IMR-90 (cell line): ENCODE data around the gene IQSEC1. TPM values are rescaled to one million over a fixed set of nuclear protein-coding genes. Genes with fewer than 3 reads are reported as not detected.

ENCODE experiments used
- ATAC-seq: fragments of 200-7000 bp; cut with Tn5 transposase; 2 replicates; pipeline ENCODE4 v1.9.1; 2020; ENCODE audit warnings: low read depth, mild to moderate bottlenecking, moderate library complexity
- BruUV-seq: library from RNA; stranded (reverse); fragments of 400-500 nt; replicated peaks from 2 replicates; lab custom pipeline; 2021; lab: Mats Ljungman, UMichigan
- CTCF ChIA-PET: fragments of 300-600 bp; formaldehyde crosslinking; extraction: SDS; loops from one replicate; lab custom pipeline; 2021; ENCODE audit warnings: antibody characterized with exemption; lab: Yijun Ruan, JAX
- POLR2A ChIA-PET: fragments of 300-600 bp; sonication (Branson Sonifier 250); formaldehyde crosslinking; loops from one replicate; lab custom pipeline; 2022; ENCODE audit warnings: antibody characterized with exemption; ENCODE audit not compliant: unreplicated experiment; lab: Charles Lee
- DNase-seq: peaks from one replicate; pipeline ENCODE4 v3.0.0; 2013
- H2AFZ ChIP-seq: replicated peaks from 2 replicates; pipeline ENCODE3; 2013; ENCODE audit warnings: low read length, mild to moderate bottlenecking; ENCODE audit not compliant: poor library complexity
- H2AK5ac ChIP-seq: 2 replicates; pipeline ENCODE4 v1.6.1; 2013; ENCODE audit warnings: low read depth, low read length, inconsistent platforms
- H2AK9ac ChIP-seq: replicated peaks from 2 replicates; pipeline ENCODE3; 2013; ENCODE audit warnings: mild to moderate bottlenecking, low read depth, low read length, moderate library complexity; ENCODE audit not compliant: poor library complexity
- H2BK120ac ChIP-seq: 2 replicates; pipeline ENCODE4 v1.6.1; 2013; ENCODE audit warnings: low read depth, low read length, inconsistent platforms
- H2BK15ac ChIP-seq: 3 replicates; pipeline ENCODE4 v1.6.1; 2013; ENCODE audit warnings: low read depth, low read length, inconsistent platforms
- H2BK20ac ChIP-seq: 2 replicates; pipeline ENCODE4 v1.6.1; 2013; ENCODE audit warnings: low read depth, mild to moderate bottlenecking, inconsistent platforms, low read length, moderate library complexity
- H2BK5ac ChIP-seq: 2 replicates; pipeline ENCODE4 v1.6.1; 2013; ENCODE audit warnings: mild to moderate bottlenecking, low read depth, low read length, inconsistent platforms; ENCODE audit not compliant: poor library complexity, severe bottlenecking
- H3K14ac ChIP-seq: replicated peaks from 2 replicates; pipeline ENCODE4 v1.6.1; 2013; ENCODE audit warnings: low read depth, low read length, inconsistent platforms
- H3K18ac ChIP-seq: 2 replicates; pipeline ENCODE4 v1.6.1; 2013; ENCODE audit warnings: low read depth, low read length, control low read depth
- H3K23ac ChIP-seq: 2 replicates; pipeline ENCODE4 v1.6.1; 2013; ENCODE audit warnings: low read depth, low read length, inconsistent platforms
- H3K27ac ChIP-seq: 2 replicates; pipeline ENCODE4 v1.5.1; 2013; ENCODE audit warnings: mild to moderate bottlenecking, control low read depth, low read length; ENCODE audit not compliant: insufficient read depth
- H3K27me3 ChIP-seq: 2 replicates; pipeline ENCODE4 v1.6.1; 2013; ENCODE audit warnings: low read length; ENCODE audit not compliant: control insufficient read depth, insufficient read depth
- H3K36me3 ChIP-seq: 2 replicates; pipeline ENCODE4 v1.6.1; 2013; ENCODE audit warnings: low read length, mixed read lengths; ENCODE audit not compliant: control insufficient read depth, insufficient read depth
- H3K4ac ChIP-seq: 2 replicates; pipeline ENCODE4 v1.6.1; 2013; ENCODE audit warnings: low read depth, low read length, inconsistent platforms
- H3K4me1 ChIP-seq: 2 replicates; pipeline ENCODE4 v1.6.1; 2013; ENCODE audit warnings: low read length, mixed read lengths; ENCODE audit not compliant: control insufficient read depth, insufficient read depth
- H3K4me2 ChIP-seq: 2 replicates; pipeline ENCODE4 v1.6.1; 2013; ENCODE audit warnings: low read depth, mild to moderate bottlenecking, control low read depth, low read length, moderate library complexity
- H3K4me3 ChIP-seq: 2 replicates; pipeline ENCODE4 v1.5.1; 2013; ENCODE audit warnings: low read depth, mild to moderate bottlenecking, control low read depth, low read length, moderate library complexity; ENCODE audit not compliant: insufficient read depth
- H3K56ac ChIP-seq: 2 replicates; pipeline ENCODE4 v1.6.1; 2013; ENCODE audit warnings: low read length, inconsistent platforms; ENCODE audit not compliant: insufficient read depth; ENCODE audit errors: extremely low read depth
- H3K79me1 ChIP-seq, 2 experiments: 2 replicates each; pipeline ENCODE4 v1.6.1; 2013; ENCODE audit warnings: low read length in 2 of 2, inconsistent platforms in 1 of 2, low read depth in 1 of 2
- H3K9ac ChIP-seq: 2 replicates; pipeline ENCODE4 v1.6.1; 2013; ENCODE audit warnings: low read depth, low read length, control low read depth
- H3K9me1 ChIP-seq: 2 replicates; pipeline ENCODE4 v1.6.1; 2013; ENCODE audit warnings: low read length, inconsistent platforms; ENCODE audit not compliant: insufficient read depth
- H3K9me3 ChIP-seq: 2 replicates; pipeline ENCODE4 v1.6.1; 2013; ENCODE audit warnings: low read length; ENCODE audit not compliant: control insufficient read depth, insufficient read depth
- H4K20me1 ChIP-seq: 2 replicates; pipeline ENCODE4 v1.6.1; 2013; ENCODE audit warnings: low read length, inconsistent platforms; ENCODE audit not compliant: insufficient read depth
- H4K5ac ChIP-seq: 2 replicates; pipeline ENCODE4 v1.6.1; 2013; ENCODE audit warnings: mild to moderate bottlenecking, low read depth, low read length, control low read depth
- H4K8ac ChIP-seq, 2 experiments: 2 replicates each; pipeline ENCODE4 v1.6.1; 2013; ENCODE audit warnings: low read depth in 2 of 2, low read length in 2 of 2, control low read depth in 1 of 2, inconsistent platforms in 1 of 2
- H4K91ac ChIP-seq: 2 replicates; pipeline ENCODE4 v1.6.1; 2013; ENCODE audit warnings: low read depth, low read length, inconsistent platforms; ENCODE audit not compliant: insufficient read depth
- BHLHE40 ChIP-seq: fragments of 150-350 bp; IDR thresholded peaks from 2 replicates; pipeline ENCODE4 v1.6.1; 2016; ENCODE audit warnings: mild to moderate bottlenecking, low read depth, low read length
- CEBPB ChIP-seq: IDR thresholded peaks from 2 replicates; pipeline ENCODE4 v1.6.1; 2012; ENCODE audit warnings: low read depth, low read length, improper control_type of control experiment
- CHD1 ChIP-seq: IDR thresholded peaks from 2 replicates; pipeline ENCODE4 v1.6.1; 2012; ENCODE audit warnings: low read depth, low read length, improper control_type of control experiment
- FOS ChIP-seq: fragments of 150-350 bp; IDR thresholded peaks from 2 replicates; pipeline ENCODE4 v1.6.1; 2016; ENCODE audit warnings: low read depth, low read length
- MAFK ChIP-seq: IDR thresholded peaks from 2 replicates; pipeline ENCODE4 v1.6.1; 2012; ENCODE audit warnings: low read depth, low read length, improper control_type of control experiment
- MAZ ChIP-seq: IDR thresholded peaks from 2 replicates; pipeline ENCODE4 v1.6.1; 2012; ENCODE audit warnings: low read depth, mild to moderate bottlenecking, low read length, improper control_type of control experiment, moderate library complexity, borderline replicate concordance
- MXI1 ChIP-seq: IDR thresholded peaks from 2 replicates; pipeline ENCODE4 v1.6.1; 2012; ENCODE audit warnings: low read depth, mild to moderate bottlenecking, low read length, moderate library complexity, borderline replicate concordance
- NFE2L2 ChIP-seq: fragments of 150-350 bp; IDR thresholded peaks from 2 replicates; pipeline ENCODE4 v1.6.1; 2016; ENCODE audit warnings: low read depth, mild to moderate bottlenecking, low read length
- POLR2A ChIP-seq: IDR thresholded peaks from 2 replicates; pipeline ENCODE4 v1.6.1; 2012; ENCODE audit warnings: mild to moderate bottlenecking, low read depth, low read length
- RAD21 ChIP-seq: IDR thresholded peaks from 2 replicates; pipeline ENCODE4 v1.6.1; 2012; ENCODE audit warnings: low read length, improper control_type of control experiment
- RCOR1 ChIP-seq: IDR thresholded peaks from 2 replicates; pipeline ENCODE4 v1.6.1; 2012; ENCODE audit warnings: mild to moderate bottlenecking, low read length, improper control_type of control experiment; ENCODE audit not compliant: insufficient replicate concordance
- RFX5 ChIP-seq: IDR thresholded peaks from 2 replicates; pipeline ENCODE4 v1.8.0; 2012; ENCODE audit warnings: low read depth, mild to moderate bottlenecking, low read length, moderate library complexity
- SMC3 ChIP-seq: fragments of 150-350 bp; IDR thresholded peaks from 2 replicates; pipeline ENCODE4 v1.6.1; 2016; ENCODE audit warnings: low read depth, mild to moderate bottlenecking, antibody characterized with exemption, low read length, moderate library complexity
- WGBS, 2 experiments: methylation state at CpG; one replicate each; pipeline versions ENCODE4 v1.1.5 to v1.1.7; 2013; ENCODE audit warnings: missing lambda C conversion rate in 2 of 2; ENCODE audit not compliant: insufficient read length in 1 of 2; ENCODE audit errors: extremely low coverage in 2 of 2; 5-methylcytosine and 5-hydroxymethylcytosine counted together
- dilution Hi-C: fragments of 300-500 bp; cut with HindIII; formaldehyde crosslinking; loops from one replicate; pipeline ENCODE4 v1.14.3; 2018; ENCODE audit warnings: low sequenced_read_pairs; ENCODE audit not compliant: unreplicated experiment
- in situ Hi-C: fragments of 300-500 bp; cut with MboI; formaldehyde crosslinking; loops from 3 replicates; pipeline ENCODE4 v1.14.3; 2019; ENCODE audit warnings: low sequenced_read_pairs, inconsistent platforms, mixed read lengths
- intact Hi-C: fragments of 100-400 bp; cut with micrococcal nuclease; formaldehyde crosslinking; loops from 2 replicates; pipeline ENCODE4 v1.10.0; 2022
- polyA plus RNA-seq, 3 experiments: library from polyadenylated mRNA; depleted of rRNA; stranded (reverse); fragments of >200 nt; gene quantifications; 2 replicates each; pipeline ENCODE4 v1.2.3, GENCODE V29; 2012; ENCODE audit warnings: low replicate concordance in 1 of 3
- total RNA-seq: library from RNA; depleted of rRNA; stranded (reverse); fragments of >200 nt; gene quantifications from 2 replicates; pipeline ENCODE4 v1.2.3, GENCODE V29; 2012
- TF ChIP-seq, protein P1 (sequence below): conservative IDR thresholded peaks from 2 replicates; pipeline ENCODE4 v1.5.1; 2012; ENCODE audit warnings: mild to moderate bottlenecking, low read depth, low read length, improper control_type of control experiment
- TF ChIP-seq, protein P2 (sequence below): fragments of 150-350 bp; IDR thresholded peaks from 2 replicates; pipeline ENCODE4 v1.6.1; 2016; ENCODE audit warnings: low read depth, mild to moderate bottlenecking, low read length, moderate library complexity, borderline replicate concordance
- TF ChIP-seq, protein P3 (sequence below): fragments of 150-350 bp; IDR thresholded peaks from 2 replicates; pipeline ENCODE4 v1.6.1; 2017; ENCODE audit warnings: mild to moderate bottlenecking, antibody characterized with exemption, low read length, low read depth

Gene IQSEC1
- total and polyA plus RNA-seq, 2 of the 4 experiments (the other 2 are of a cell fraction) = 5.9 to 11.9 TPM

DNA sequence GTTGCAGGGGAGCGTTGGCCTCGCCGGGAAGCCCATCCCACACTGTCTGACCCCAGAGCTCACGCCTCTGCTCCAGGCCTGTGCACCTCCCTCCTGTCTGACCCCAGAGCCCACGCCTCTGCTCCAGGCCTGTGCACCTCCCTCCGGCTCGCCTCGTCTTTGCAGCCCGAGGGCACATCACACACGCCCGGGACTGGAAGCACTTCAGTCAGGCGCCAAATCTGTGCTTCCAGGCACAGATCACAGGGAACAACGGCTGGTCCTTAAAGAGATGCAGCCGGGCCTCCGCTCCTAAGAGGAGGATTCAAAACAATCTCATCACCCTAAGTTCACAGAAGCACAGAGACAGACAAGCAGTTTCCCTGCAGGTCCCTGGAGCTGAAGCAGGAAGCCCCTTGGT lies 128.8 kb downstream of the IQSEC1 start:
- no peak overlapping the region for H2AK9ac ChIP-seq
- H3K4ac ChIP-seq = no peak overlapping the region
- H3K9me3 ChIP-seq = no peaks in the 10 kb centered on the region
- H2BK5ac ChIP-seq = no peak overlapping the region
- intact Hi-C loops = no loop called here
- no peak overlapping the region for H2BK120ac ChIP-seq
- dilution Hi-C loops = no loop called here
- H3K27ac ChIP-seq = no peak overlapping the region
- peaks cover 19% of the 10 kb centered on the region for H3K9me1 ChIP-seq
- no peak for TF ChIP-seq MXI1
- TF ChIP-seq RAD21 = no peak
- TF ChIP-seq CEBPB = no peak
- TF ChIP-seq CHD1 = no peak
- TF ChIP-seq, protein P1, sequence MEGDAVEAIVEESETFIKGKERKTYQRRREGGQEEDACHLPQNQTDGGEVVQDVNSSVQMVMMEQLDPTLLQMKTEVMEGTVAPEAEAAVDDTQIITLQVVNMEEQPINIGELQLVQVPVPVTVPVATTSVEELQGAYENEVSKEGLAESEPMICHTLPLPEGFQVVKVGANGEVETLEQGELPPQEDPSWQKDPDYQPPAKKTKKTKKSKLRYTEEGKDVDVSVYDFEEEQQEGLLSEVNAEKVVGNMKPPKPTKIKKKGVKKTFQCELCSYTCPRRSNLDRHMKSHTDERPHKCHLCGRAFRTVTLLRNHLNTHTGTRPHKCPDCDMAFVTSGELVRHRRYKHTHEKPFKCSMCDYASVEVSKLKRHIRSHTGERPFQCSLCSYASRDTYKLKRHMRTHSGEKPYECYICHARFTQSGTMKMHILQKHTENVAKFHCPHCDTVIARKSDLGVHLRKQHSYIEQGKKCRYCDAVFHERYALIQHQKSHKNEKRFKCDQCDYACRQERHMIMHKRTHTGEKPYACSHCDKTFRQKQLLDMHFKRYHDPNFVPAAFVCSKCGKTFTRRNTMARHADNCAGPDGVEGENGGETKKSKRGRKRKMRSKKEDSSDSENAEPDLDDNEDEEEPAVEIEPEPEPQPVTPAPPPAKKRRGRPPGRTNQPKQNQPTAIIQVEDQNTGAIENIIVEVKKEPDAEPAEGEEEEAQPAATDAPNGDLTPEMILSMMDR = no peak
- no peak for TF ChIP-seq RCOR1
- no peak for TF ChIP-seq POLR2A
- TF ChIP-seq MAZ = no peak
- no peak for TF ChIP-seq SMC3
- TF ChIP-seq, protein P2, sequence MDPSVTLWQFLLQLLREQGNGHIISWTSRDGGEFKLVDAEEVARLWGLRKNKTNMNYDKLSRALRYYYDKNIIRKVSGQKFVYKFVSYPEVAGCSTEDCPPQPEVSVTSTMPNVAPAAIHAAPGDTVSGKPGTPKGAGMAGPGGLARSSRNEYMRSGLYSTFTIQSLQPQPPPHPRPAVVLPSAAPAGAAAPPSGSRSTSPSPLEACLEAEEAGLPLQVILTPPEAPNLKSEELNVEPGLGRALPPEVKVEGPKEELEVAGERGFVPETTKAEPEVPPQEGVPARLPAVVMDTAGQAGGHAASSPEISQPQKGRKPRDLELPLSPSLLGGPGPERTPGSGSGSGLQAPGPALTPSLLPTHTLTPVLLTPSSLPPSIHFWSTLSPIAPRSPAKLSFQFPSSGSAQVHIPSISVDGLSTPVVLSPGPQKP = no peak
- TF ChIP-seq BHLHE40 = no peak
- no peak for TF ChIP-seq NFE2L2
- TF ChIP-seq, protein P3, sequence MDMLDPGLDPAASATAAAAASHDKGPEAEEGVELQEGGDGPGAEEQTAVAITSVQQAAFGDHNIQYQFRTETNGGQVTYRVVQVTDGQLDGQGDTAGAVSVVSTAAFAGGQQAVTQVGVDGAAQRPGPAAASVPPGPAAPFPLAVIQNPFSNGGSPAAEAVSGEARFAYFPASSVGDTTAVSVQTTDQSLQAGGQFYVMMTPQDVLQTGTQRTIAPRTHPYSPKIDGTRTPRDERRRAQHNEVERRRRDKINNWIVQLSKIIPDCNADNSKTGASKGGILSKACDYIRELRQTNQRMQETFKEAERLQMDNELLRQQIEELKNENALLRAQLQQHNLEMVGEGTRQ = no peak
- TF ChIP-seq MAFK = no peak
- no peak for TF ChIP-seq RFX5
- TF ChIP-seq FOS = no peak
- no TSS peak for BruUV-seq
- peaks cover 14% of the 10 kb centered on the region for H3K36me3 ChIP-seq
- H3K4me3 ChIP-seq = no peak overlapping the region
- in situ Hi-C loops = no loop called here
- no peak overlapping the region for H4K8ac ChIP-seq
- no peak overlapping the region for H3K9ac ChIP-seq
- peaks cover 22 to 53% of the 10 kb centered on the region in 2 experiments; a peak in 3 of 4 replicates for H3K79me1 ChIP-seq
- H3K14ac ChIP-seq = no peak overlapping the region
- no peak overlapping the region for H3K18ac ChIP-seq
- no peak for ATAC-seq
- ChIA-PET CTCF (no interaction called here), POLR2A (no interaction called here)
- H3K23ac ChIP-seq = no peak overlapping the region; the same call in 1 of the 2 replicates
- no peak overlapping the region for H3K56ac ChIP-seq
- H2AK5ac ChIP-seq = no peak overlapping the region
- peaks cover 20% of the 10 kb centered on the region for H3K4me1 ChIP-seq
- no peak for DNase-seq
- no peak overlapping the region for H4K91ac ChIP-seq
- peaks cover 46% of the 10 kb centered on the region for H4K20me1 ChIP-seq
- H2BK20ac ChIP-seq = no peak overlapping the region
- no peak overlapping the region for H3K4me2 ChIP-seq
- WGBS, 2 experiments = 62% methylated on average over 2 of the region's 15 CpGs; no CpG with 5 or more reads in 1 of the 2 experiments
- no peaks in the 10 kb centered on the region for H3K27me3 ChIP-seq
- H4K5ac ChIP-seq = no peak overlapping the region
- no peak overlapping the region for H2AFZ ChIP-seq
- no peak overlapping the region for H2BK15ac ChIP-seq
